Left kidney (tissue), 2 donors: ENCODE results near the gene SYK. TPM values are rescaled to one million over a fixed set of nuclear protein-coding genes. Genes with fewer than 3 reads are reported as not detected.

Source experiments
- DNase-seq: peaks from one replicate; pipeline ENCODE4 v3.0.0-alpha.2; 2013
- polyA plus RNA-seq: library from polyadenylated mRNA; unstranded; fragments of 120-200 nt; gene quantifications from one replicate; pipeline ENCODE4 v1.2.1, GENCODE V29; 2013; ENCODE audit not compliant: insufficient read length

Gene SYK
- polyA plus RNA-seq, 1 donor = 26.2 TPM

DNA sequence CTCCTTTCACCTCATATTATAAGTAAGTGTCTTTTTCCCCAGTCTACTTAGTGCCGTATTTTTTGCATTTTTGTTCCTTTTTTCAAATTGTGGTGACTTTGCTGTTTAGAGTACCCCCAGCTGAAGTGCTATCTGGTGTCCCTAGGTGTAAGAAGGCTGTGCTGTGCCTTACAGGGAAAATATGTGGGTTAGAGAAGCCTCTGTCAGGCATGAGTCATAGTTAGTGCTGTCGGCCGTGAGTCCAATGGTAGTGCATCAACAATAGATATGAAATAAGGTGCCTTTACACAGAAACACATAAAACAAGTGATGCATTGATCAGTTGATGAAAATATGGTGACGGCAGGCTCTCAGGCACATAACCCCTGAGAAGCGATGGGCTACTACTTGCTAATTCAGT lies 20.1 kb downstream of the SYK start:
- DNase-seq = no peak

DNA sequence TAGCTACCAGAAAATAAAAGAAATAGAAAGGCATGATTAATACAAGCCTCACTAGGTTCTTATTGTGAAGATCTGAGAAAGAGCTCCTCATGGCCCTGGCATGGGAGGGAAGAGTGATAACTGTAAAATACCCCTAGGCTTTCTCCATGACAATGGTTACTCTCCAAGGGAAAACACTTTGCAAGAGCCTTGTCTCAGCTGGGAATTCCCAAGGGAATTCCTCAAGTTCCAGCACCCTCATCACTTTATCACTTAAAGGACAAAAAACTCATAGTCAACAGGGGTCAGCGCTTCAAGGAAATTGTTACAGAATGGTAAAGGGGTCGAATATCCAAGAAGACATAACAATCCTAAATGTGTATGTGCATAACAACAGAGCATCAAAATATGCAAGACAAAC lies 21.2 kb downstream of the SYK start:
- no peak for DNase-seq

DNA sequence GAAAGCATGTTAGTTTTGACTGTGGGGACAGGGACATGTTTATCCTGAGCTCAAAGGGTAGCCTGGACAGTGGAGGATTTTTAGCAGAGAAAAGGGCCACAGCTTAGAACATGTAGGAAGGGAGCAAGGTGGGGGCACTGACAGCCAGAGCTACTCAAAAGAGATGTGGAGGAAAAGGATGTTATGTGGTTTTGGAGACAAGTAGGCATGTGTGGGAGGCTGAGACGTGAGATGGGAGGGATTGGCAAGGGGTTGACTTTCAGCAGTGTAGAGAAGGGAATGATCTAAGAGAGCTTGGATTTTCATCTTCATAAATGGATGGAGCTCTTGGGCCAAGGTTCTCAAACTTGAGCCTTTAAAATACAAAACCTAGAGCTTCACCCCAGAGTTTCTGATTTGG lies 24.0 kb downstream of the SYK start:
- DNase-seq = no peak

DNA sequence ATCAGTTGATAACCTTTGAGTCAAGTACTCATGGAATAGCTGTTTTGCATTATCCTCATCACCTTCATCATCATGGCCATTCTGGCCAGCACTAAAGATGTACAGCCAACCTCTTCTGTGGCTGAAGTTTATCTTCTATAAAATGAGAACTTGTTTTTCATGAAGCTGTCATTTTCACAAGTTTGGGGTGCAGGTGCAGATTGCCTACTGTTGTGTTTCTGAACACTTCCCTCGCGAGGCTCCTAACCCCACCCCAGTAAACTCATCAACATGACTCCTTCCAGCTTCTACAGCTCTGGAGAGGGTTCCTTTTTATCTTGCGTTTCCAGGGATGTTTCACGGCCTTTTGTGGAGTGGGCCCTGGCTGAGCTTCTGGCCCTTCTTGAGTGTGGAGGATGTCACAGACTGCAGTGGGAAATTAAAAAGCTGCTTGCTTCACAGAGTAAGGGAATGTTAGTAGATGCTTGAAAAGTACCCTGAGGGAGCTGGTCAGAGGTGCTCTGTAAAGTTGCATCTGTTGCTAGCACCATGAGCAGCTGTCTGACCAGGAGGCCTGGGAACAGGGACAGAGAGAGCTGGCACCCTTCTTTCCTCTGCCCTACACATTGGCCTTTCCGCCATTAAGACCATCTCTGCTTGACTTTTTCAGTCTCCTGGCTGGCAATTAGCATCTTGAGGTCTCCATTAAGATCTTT lies 24.9 kb downstream of the SYK start:
- DNase-seq = no peak

DNA sequence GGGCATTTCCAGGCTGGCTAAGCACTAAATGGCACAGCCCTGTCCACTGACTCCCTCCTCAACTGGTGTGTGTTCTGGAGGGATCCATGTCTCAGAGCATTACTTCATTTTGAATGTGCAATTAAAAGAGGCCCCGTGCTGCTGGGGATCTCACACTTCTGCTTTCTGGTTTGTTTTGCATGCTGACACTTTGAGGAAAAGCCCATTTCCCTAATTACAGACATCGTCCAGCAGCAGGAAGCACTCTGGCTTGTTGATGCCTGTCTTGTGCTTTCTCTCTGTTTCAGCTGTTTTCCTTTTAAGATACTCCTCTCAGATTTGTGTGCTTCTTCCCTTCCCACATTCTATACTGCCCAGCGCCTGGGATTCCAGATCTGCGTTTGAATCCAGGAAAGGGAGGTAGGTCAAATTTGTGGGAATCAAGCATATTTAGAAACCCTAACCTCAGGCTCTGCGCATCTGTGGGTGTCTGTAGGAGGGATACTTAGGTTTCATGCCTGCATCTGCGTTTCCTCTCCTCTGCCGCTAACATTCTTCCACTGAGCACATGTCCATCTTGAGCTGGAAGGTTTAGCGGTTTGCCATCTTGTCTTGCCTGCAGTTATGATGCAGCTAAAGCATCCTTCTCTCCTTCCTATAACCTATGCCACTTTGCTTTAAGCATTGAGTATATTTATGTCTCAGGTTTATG lies 25.7 kb downstream of the SYK start:
- DNase-seq = no peak

DNA sequence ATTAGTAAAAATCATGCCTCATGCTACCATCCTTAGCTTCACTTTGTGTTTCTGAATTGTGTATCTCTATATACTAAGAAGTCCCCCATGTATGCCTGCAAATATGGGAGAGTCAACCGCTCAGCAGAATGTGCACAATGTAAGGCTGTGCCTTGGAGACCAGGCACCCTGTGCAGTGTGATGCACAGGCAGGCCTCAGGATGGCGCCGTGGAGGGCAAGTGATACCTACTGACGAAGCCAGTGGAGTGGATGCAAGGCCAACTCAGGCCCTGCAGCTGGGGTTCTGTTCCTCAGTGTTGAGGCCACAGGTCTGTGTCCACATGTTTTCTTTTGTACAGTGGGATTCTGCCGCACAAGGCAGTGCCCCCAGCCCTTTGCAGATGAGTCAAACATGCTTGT lies 28.4 kb downstream of the SYK start:
- DNase-seq = no peak

DNA sequence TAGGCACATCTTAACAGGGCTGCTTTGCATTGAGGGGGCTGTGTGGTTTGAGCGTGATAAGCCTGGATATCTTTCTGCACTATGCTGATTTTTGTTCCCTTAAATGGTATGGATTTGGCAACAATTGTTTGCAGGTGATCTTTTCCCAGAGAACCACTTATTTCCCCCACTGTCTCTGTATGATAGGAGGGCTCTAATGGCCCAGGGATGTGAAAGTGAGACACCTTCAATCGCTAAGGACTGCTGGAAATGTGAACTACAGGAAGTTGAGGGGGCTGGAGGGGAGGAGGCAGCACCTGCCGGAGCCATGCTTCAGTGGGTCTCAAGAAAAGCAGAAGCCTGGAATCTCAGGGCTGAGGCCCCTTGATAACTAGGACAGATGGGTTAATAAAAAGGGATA lies 29.4 kb downstream of the SYK start:
- peak; percentile 42 for DNase-seq

DNA sequence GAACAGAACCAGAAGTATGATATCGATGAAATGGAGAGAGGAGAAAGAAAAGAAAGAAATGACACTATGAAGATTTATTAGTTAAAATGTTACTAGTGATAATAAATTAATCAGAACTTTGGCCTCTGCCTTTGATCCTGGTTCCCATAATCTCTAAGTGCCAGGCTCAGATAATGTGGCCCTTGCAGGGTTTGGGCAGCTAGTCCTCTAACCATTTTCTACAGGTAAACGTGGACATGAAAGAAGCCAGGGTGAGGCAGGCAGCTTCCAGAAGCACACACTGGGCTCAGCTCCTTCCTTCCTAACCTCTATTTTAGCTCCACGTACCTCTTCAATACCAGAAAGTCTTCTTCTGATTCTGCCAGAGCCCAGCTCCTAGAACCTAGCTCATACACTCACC lies 30.6 kb downstream of the SYK start:
- no peak for DNase-seq

DNA sequence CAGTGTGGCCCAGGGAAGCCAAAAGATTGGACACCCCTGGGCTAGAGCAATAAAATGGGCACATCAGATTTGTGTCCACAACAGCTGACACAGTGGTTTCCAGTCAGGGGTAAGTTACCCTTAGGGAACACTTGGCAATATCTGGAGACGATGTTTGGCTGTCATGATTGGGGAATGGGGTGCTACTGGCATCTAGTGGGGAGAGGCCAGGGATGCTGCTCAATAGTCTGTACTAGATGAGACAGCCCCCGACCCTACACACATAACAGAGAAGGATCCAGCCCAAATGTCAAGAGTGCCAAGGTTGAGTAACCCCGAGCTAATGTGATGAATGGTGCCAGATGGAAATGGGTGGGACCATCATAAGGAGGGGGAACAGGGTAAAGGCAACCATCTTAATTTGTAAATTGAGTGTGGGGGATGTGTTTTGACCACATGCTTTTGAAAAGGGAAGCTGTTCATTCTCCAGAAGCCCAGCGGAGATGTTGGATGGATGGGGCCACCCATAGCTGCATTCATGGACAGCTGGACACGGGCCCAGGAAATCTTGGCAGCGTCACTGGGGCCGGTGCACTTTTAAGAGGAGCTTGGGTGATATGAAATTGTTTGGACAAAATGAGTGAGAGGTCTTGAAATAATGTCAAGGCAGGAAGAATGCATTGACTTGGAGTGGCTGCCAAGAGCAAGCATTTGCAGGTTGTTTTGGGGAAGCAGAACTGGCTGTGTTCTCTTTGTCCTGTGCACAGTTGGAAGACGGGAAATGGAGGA lies 33.4 kb downstream of the SYK start:
- no peak for DNase-seq

DNA sequence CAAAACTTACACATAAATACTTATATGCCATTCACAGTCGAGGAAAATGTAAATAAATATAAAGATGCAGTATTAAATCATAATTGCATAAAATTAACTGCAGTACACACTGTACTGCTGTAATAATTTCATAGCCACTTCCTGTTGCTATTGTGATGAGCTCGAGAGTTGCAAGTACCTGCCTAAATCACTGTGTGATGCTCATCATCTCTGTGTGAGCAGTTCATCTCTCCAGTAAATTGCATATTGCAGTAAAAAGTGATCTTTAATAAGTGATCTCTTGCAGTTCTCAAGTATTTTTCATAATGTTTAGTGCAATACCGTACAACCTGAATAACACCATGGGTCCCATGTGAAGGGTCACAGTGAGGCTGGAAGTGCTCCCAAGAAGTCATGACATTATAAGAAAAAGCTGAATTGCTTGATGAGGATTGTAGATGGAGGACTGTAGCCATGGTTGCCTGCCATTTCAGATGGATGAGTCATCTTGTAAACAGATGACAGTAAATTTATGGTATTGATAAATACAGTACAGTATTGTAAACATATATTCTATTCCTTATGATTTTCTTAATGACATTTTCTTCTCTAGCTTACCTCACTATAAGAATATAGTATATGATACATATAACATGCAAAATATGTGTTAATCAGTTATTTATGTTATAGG lies 34.9 kb downstream of the SYK start:
- no peak for DNase-seq

DNA sequence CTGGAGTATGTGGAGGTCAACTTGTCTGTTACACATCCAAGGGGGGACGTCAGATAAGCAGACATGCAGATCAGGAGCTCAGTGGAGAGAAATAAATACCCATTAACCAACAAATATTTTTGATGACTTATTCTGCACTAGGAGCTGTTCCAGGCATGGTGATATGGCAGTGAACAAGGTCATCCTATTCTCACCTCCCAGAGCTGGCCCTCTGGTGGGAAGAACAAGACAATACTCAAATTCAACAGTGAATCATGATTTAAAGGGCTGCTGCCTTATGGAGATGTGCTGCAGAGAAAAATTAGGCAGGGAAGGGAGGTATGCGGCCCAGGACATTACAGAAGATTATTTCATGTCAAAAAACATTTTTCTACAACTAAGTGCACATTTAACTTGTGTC lies 36.5 kb downstream of the SYK start:
- no peak for DNase-seq

DNA sequence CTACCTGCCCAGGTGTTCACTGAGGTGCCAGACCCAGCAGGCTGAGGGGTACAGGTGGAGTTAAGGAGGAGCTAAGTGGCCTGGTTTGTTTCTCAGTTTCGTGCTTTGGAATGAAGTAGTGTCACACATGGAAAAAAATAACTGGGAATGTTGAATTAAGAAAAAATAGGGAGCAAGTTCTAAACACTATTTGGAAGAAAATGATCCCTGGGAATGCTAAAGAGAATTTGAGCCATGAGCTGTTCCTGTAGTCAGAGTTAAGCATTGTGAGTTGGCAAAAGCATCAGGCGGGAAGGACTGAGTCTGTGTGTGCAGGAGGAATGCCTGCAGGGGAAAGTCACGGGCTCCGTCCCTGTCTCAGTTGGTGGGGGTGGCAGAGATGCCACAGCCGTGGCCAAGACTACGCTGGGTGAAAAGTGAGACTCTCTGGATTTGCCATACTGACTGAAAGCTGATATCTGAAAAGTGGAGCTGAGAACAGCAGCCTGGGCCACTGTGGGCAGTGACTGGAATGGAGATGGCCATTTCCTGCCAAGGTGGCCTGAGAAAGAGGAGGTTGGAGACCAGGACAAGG lies 37.0 kb downstream of the SYK start:
- DNase-seq = no peak

DNA sequence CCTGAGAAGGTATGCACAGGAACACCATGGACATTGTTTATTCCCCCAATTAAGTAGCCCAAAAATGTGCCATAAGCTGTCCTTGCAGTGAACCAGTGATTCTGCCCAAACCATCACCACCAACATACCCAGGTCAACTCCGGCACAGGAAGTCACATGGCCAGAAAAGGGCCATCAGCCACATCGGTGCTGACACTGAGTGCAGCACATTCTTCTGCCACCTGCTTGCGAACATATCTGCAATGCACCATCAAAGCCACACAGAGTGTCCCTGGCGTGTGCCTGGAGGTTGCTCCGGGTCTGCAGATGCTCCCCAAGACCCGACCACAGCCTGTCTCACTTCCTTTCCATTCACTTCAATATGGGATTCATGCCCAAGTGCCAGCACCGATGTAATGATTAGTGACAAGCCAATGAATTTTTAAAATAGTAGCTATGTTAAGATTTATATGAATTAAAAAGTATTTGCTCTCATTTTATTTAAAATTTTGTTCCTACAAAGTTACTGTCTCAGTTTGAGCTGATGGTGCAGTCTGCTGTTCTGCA lies 37.6 kb downstream of the SYK start:
- DNase-seq = no peak

DNA sequence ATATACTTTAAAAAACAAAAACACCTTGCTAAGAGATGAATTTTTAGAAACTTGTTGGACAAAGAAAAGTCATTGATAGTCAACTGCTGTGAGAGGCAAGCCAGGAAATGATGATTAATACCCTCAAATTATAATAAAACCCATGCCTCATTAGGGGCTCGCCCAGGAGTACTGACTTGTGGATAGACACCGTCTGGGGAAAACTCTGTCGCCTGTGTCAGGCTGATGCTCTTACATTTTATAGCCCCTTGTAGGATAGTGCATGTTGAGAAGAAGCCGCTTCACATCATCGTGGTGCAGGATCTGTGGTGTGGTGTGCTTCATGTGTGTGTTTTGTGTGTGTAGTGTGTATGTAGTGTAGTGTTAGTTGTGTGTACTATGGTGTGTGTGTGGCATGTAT lies 39.1 kb downstream of the SYK start:
- DNase-seq = no peak

DNA sequence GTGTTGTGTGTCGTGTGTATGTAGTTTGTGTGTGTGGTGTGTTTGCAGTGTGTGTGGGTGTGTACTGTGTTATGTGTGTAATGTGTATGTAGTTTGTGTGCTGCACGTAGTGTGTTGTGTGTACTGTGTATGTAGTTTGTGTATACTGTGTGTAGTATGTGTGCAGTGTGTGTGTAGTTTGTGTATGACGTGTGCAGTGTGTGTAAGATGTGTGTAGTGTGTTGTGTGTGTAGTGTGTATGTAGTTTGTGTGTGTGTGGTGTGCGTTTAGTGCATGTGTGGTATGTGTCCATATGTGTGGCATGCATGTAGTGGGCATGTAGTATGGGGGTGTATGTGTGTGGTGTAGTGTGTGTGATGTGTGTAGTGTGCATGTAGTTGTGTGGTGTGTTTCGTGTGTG lies 39.6 kb downstream of the SYK start:
- DNase-seq = no peak

DNA sequence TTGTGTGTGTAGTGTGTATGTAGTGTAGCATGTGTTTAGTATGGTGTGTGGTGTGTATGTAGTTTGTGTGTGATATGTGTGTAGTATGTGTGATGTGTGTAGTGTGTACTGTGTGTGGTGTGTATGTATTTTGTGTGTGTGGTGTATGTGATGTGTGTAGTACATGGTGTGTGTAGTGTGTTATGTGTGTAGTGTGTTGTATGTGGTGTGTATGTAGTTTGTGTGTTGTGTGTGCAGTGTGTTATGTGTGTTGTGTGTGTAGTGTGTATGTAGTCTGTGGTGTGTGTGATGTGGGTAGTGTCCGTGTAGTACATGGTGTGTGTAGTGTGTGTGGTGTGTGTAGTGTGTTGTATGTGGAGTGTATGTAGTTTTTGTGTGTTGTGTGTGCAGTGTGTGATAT lies 40.0 kb downstream of the SYK start:
- DNase-seq = no peak

DNA sequence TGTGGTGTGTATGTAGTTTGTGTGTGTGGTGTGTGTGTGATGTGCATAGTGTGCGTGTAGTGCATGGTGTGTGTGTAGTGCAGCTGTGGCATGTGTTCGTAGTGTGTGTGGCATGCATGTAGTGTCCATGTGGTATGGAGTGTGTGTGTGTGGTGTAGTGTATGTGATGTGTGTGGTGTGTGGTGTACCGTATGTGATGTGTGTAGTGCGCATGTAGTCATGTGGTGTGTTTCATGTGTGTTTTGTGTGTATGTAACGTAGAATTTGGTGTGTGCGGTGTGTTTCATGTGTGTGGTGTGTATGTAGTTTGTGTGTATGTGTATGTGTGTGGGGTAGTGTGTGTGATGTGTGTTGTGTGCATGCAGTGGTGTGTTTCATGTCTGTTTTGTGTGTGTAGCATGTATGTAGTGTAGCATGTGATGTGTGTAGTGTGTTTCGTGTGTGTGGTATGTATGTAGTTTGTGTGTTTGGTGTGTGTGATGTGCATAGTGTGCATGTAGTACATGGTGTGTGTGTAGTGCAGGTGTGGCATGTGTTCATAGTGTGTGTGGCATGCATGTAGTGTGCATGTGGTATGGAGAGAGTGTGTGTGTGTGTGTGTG lies 40.7 kb downstream of the SYK start:
- DNase-seq = no peak

DNA sequence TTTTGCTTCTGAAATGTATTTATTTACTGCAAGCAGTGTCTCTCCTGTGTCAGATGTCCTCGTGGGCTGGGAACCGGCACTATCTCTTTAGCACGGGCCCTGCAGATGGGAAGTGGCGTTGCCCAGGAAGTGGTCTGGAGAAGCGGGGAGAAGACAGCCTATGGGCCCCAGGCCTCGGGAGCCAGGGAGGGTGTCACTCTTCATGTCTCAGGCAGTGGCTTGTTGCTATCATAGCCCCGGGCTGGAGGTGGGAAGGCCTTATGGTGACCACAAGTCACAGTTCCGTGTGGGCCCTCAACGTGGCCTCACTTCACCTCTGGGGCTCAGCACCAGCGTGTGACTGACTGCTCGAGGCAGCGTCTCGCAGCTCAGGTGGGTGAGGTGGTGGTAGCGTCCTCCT lies 41.4 kb downstream of the SYK start:
- DNase-seq = no peak

DNA sequence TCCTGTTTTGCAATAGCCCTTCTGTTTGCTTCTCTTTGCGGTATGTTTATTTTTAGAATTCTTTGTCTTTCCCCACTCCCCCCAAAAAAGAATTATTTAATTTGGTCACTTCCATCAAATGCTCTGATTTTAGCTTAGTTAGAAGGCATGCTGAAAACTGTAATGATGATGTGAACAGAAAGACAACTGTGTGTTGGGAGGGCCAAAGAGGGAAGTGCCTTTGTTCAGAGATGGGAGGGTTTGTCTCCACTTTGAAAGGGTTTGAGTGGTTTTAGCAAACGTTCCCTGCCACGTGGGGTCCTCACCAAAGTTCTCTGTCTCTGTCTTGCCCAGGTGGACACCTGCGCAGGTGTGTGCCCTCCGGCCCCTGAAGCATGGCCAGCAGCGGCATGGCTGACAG lies 41.9 kb downstream of the SYK start:
- no peak for DNase-seq

DNA sequence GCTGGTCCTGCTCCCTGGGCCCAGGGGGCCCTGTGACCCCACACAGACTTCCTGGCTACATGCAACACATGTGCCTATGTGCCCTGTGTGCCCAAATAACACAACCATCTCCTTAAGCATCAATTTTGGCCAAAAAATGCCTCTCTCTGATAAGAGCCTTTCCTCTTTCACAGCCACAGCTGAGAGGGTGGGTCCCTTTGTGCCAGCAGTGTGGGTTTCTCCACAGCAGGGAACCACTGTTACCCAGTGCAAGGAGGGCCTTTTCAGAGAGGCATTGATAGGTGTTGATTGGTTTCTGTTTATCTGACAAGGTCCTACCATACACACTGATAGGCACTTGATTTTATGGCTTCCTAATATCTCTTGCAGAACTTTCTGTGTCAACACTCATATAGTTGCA lies 42.7 kb downstream of the SYK start:
- DNase-seq = no peak

DNA sequence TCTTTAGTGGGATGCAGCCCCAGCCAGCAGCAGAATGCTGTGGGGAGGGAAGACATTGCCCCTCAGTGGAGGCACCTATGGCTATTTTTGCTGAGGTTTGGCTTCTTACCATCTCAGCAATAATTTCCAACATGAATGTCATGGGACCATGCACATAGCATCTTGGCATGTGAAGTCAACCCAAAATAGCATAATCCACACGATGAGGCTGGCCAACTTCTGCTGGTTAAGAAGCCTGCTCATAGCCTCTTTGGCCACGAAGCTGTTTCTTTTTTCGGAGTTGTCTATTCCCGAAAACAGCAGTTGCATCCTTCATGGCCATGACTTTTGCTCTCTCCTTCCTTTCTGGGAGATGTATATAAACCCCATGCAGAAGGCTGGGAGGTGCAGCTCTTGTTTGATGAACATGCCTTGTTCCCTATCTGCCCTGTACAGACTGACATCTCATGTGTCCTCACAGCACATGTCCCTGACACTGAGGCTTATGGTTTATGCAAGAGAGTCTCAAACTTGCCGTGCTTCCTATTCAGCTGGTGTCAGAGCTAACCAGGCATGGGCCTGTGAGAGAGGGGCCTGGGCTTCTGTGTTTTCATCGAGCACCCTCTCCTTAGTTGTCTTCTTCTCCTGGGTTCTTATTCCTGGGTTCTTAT lies 45.3 kb downstream of the SYK start:
- no peak for DNase-seq
